ENCODE measurements around the gene PECR.

DNA sequence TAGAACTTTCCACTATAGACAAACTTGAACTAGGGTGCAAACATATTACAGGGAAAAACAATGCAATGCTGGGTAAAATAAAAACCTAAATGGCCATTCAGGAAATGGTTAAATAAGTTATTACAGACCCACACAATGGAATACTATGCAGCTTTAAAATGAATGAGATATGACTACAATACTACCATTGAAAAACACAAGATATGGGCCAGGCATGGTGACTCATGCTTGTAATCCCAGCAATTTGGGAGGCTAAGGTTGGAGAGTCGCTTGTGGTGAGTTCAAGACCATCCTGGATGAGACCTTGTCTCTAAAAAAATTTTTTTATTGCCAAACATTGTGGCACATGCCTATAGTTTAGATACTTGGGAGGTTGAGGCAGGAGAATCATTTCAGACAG lies 6.8 kb downstream of the PECR start:
- TF ChIP-seq, protein P1, sequence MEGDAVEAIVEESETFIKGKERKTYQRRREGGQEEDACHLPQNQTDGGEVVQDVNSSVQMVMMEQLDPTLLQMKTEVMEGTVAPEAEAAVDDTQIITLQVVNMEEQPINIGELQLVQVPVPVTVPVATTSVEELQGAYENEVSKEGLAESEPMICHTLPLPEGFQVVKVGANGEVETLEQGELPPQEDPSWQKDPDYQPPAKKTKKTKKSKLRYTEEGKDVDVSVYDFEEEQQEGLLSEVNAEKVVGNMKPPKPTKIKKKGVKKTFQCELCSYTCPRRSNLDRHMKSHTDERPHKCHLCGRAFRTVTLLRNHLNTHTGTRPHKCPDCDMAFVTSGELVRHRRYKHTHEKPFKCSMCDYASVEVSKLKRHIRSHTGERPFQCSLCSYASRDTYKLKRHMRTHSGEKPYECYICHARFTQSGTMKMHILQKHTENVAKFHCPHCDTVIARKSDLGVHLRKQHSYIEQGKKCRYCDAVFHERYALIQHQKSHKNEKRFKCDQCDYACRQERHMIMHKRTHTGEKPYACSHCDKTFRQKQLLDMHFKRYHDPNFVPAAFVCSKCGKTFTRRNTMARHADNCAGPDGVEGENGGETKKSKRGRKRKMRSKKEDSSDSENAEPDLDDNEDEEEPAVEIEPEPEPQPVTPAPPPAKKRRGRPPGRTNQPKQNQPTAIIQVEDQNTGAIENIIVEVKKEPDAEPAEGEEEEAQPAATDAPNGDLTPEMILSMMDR (IDR thresholded peaks at IDR 0.05), result no peak
- TF ChIP-seq POLR2AphosphoS5 (IDR thresholded peaks at IDR 0.05), result no peak
- TF ChIP-seq POLR2A (IDR thresholded peaks at IDR 0.05), result no peak

Data from breast epithelium (tissue), 3 donors.